Muscle of leg (tissue), 11 donors: ENCODE results near the gene SPTA1. TPM values are rescaled to one million over a fixed set of nuclear protein-coding genes. Genes with fewer than 3 reads are reported as not detected.
A peak's percentile ranks its signal among the peaks of the same experiment; 100 is the strongest.
"Not testable (repeated sequence)": the region's sequence is repeated elsewhere in the genome, so short reads cannot be mapped to it uniquely, and the experiment has no call there.

Source experiments
- DNase-seq: peaks from one replicate; pipeline ENCODE4 v3.0.0; 2013
- H3K27ac ChIP-seq: one replicate; pipeline ENCODE4 v1.5.1; 2013; ENCODE audit warnings: mild to moderate bottlenecking, low read length, control low read depth
- H3K27me3 ChIP-seq: one replicate; pipeline ENCODE4 v1.6.1; 2013; ENCODE audit warnings: low read length; ENCODE audit not compliant: control insufficient read depth, insufficient read depth
- H3K36me3 ChIP-seq: one replicate; pipeline ENCODE4 v1.6.1; 2013; ENCODE audit warnings: low read length; ENCODE audit not compliant: control insufficient read depth, insufficient read depth
- H3K4me1 ChIP-seq: one replicate; pipeline ENCODE4 v1.6.1; 2013; ENCODE audit warnings: low read length; ENCODE audit not compliant: control insufficient read depth, insufficient read depth
- H3K4me3 ChIP-seq: one replicate; pipeline ENCODE4 v1.5.1; 2013; ENCODE audit warnings: low read length, control low read depth
- H3K9me3 ChIP-seq: replicated peaks from 2 replicates; pipeline ENCODE4 v1.6.1; 2013; ENCODE audit warnings: low read depth, low read length; ENCODE audit not compliant: control insufficient read depth
- WGBS: methylation state at CpG from one replicate; pipeline ENCODE4 v1.1.5; 2013; ENCODE audit warnings: missing lambda C conversion rate; ENCODE audit not compliant: insufficient coverage; 5-methylcytosine and 5-hydroxymethylcytosine counted together
- polyA plus RNA-seq, 8 donors: library from polyadenylated mRNA; unstranded; fragments of 120-200 nt; gene quantifications; one replicate each; pipeline versions ENCODE4 v1.2.1 to v1.2.3, GENCODE V29; 2013; ENCODE audit warnings: inconsistent platforms in 1 of 8, low replicate concordance in 1 of 8; ENCODE audit not compliant: insufficient read length in 8 of 8, insufficient read depth in 1 of 8
- total RNA-seq: library from RNA; stranded (reverse); fragments of 120-200 nt; gene quantifications from one replicate; pipeline ENCODE4 v1.2.4, GENCODE V29; 2013

The SPTA1 gene
- total and polyA plus RNA-seq, 9 donors: 0.99 to 5.6 (median 2.3) TPM

GRCh38 chr1:158688343-158688742 lies 1.8 kb upstream of the SPTA1 start:
- no CpG with 5 or more reads among the region's 1 CpG for WGBS
- not testable (repeated sequence) for DNase-seq, H3K27me3 ChIP-seq, H3K9me3 ChIP-seq, H3K4me1 ChIP-seq, H3K27ac ChIP-seq, H3K4me3 ChIP-seq, H3K36me3 ChIP-seq

DNA sequence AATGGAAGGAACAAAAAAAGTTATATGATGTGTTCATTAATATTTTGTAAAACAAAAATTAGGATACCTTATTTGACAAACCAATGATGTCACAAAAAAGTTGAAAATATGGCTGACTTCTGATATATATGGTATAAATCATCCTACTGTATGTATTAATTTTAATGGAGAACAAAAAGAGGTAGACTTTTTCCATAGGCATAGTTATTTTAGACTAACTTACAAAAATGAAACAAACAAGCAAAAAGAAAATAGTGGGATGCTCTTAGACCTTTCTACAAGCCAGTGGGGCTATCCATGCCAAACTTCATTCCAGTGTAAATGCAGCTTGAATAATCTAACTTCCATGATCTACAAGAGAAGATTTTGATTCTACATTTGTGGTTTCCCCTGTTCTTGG lies 522 bp upstream of the SPTA1 start:
- Histone ChIP-seq H3K27me3 (no peaks in the 10 kb centered on the region), H3K9me3 (no peaks in the 10 kb centered on the region), H3K27ac (no peak overlapping the region), H3K4me1 (no peaks in the 10 kb centered on the region), H3K4me3 (no peak overlapping the region), H3K36me3 (no peaks in the 10 kb centered on the region)
- DNase-seq: no peak

DNA sequence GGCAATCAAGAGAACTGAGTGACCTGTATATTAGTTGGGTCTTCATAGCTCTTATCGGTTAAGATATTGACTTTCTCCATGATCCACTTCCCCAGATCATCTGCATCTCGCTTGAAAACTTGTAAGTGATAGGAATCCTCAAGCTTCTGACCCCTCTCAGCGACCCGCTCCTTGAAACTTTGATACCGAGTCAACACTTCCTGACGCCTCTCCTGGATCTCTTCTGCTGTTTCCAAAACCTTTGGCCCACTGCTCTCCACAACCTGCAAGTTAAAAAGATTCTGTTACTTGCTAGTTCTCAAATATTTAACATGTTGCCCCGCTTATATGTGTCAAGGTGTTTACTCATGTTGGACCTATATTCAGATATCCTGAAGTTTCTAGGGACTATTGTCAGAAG lies 1.4 kb downstream of the SPTA1 start:
- Histone ChIP-seq H3K4me3 (no peak overlapping the region), H3K27ac (no peak overlapping the region), H3K27me3 (no peaks in the 10 kb centered on the region), H3K36me3 (no peaks in the 10 kb centered on the region), H3K9me3 (no peaks in the 10 kb centered on the region), H3K4me1 (no peaks in the 10 kb centered on the region)
- no CpG with 5 or more reads among the region's 7 CpGs for WGBS
- DNase-seq: no peak

- Histone ChIP-seq H3K36me3 (no peaks in the 10 kb centered on the region), H3K27me3 (no peaks in the 10 kb centered on the region), H3K4me1 (no peaks in the 10 kb centered on the region), H3K27ac (no peak overlapping the region), H3K4me3 (no peak overlapping the region), H3K9me3 (no peaks in the 10 kb centered on the region)
- no peak for DNase-seq
- WGBS: no CpG with 5 or more reads among the region's 2 CpGs
These were observed 4.9 kb downstream of the SPTA1 start for GRCh38 chr1:158681606-158682005.

DNA sequence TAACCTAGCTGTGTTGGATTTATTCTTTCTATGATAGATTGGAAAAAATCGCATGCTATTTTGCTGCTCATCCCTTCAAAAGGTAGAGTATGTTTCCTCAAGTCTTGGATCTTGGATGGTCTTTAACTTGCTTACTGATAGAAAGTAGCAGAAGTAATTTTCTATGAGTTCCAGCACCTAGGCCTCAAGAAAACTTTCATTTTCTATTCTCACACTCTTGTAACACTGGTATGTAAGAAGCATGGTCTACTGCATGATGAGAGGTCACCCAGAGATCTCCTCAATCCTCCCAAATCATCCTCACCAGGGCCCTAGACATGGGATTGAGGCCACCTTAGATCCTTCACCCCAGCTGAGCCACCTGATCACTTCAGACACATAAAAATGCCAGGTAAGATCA lies 7.2 kb downstream of the SPTA1 start:
- Histone ChIP-seq H3K36me3 (no peaks in the 10 kb centered on the region), H3K9me3 (no peaks in the 10 kb centered on the region), H3K27ac (no peak overlapping the region), H3K4me1 (no peaks in the 10 kb centered on the region), H3K4me3 (no peak overlapping the region), H3K27me3 (no peaks in the 10 kb centered on the region)
- WGBS: no CpG with 5 or more reads among the region's 1 CpG
- no peak for DNase-seq

DNA sequence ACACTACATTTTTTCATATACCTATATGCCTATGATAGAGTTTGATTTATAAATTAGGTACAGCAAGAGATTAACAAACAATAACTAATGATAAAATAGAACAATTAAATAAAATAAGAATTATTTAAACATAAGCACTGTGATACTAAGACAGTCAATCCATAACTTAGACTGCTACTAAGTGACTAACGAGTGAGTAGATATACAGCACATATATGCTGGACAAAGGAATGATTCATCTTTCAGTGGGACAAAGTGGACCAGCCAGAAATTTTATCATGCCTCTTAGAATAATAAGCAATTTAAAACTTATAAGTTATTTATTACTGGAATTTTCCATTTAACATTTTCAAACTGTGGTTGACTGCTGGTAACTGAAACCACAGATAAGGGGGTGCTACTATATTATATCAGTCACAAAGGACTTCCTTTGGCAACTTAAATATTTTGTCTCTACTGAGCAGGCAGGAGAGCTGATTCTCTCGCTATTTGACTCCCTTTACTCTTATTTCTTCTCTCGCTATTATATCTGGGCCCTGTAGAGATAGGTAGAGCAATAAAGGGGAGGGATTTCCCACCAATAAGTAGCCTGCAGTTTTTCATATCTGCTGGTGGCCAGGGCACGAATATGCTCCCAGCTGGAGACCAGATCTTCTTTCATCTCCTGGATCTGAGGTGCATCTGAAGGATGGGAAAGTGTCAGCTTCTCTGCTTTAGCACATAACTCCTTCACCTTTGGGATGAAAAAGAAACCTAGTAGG lies 10.8 kb downstream of the SPTA1 start:
- H3K9me3 ChIP-seq: no peaks in the 10 kb centered on the region
- no peaks in the 10 kb centered on the region for H3K36me3 ChIP-seq
- H3K27me3 ChIP-seq: no peaks in the 10 kb centered on the region
- H3K4me1 ChIP-seq: no peaks in the 10 kb centered on the region
- no peak overlapping the region for H3K27ac ChIP-seq
- no peak overlapping the region for H3K4me3 ChIP-seq
- peak; percentile 4 for DNase-seq
- no CpG with 5 or more reads among the region's 4 CpGs for WGBS

DNA sequence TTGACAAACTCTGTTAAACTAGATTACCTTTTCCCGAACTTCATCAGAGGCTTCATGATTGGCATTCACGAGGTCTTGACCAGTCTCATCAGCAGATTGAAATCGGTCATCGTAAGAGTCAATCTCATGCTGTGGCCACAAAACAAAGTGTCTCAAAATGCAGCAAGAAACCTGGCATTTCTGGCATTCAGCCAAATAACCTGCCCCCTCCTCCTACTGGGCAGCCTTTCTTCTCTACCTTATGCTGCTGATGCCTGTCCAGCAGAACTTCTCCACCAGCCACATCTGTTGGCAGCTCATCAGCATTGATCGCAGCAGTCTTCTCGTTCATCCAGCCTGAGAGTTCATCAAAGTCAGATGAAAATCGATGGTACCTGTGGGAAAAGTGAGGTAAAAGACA lies 12.2 kb downstream of the SPTA1 start:
- DNase-seq: no peak
- no peaks in the 10 kb centered on the region for H3K4me1 ChIP-seq
- no peaks in the 10 kb centered on the region for H3K27me3 ChIP-seq
- H3K9me3 ChIP-seq: no peaks in the 10 kb centered on the region
- no peak overlapping the region for H3K4me3 ChIP-seq
- no peaks in the 10 kb centered on the region for H3K36me3 ChIP-seq
- 89% methylated on average over 6 of the region's 7 CpGs for WGBS
- H3K27ac ChIP-seq: no peak overlapping the region

DNA sequence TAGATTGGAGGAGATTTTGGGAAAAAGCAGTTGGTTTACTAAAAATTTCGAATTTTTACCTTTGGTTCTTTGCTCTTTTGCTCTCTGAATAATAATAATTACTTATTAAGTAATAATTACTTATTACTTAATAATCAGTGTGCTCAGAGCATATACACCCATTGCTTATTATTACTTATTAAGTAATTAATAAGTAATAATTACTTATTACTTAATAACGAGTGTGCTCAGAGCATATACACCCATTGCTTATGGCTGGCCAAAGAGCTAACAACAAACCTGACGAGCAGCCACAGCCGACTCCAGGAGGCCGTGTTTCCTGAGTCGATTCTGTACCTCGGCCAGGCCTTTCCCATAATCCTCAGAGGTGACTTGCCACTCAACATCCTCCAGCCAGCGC lies 20.5 kb downstream of the SPTA1 start:
- Histone ChIP-seq H3K4me3 (no peak overlapping the region), H3K9me3 (no peaks in the 10 kb centered on the region), H3K27me3 (no peaks in the 10 kb centered on the region), H3K27ac (no peak overlapping the region), H3K4me1 (no peaks in the 10 kb centered on the region), H3K36me3 (no peaks in the 10 kb centered on the region)
- WGBS: 89% methylated on average over 5 of the region's 8 CpGs
- no peak for DNase-seq

GRCh38 chr1:158654571-158654970 lies 31.9 kb downstream of the SPTA1 start:
- Histone ChIP-seq H3K36me3 (no peaks in the 10 kb centered on the region), H3K4me3 (no peak overlapping the region), H3K27ac (no peak overlapping the region), H3K27me3 (no peaks in the 10 kb centered on the region), H3K9me3 (no peaks in the 10 kb centered on the region), H3K4me1 (no peaks in the 10 kb centered on the region)
- DNase-seq: peak; percentile 54
- WGBS: 54% methylated on average over 3 of the region's 6 CpGs

DNA sequence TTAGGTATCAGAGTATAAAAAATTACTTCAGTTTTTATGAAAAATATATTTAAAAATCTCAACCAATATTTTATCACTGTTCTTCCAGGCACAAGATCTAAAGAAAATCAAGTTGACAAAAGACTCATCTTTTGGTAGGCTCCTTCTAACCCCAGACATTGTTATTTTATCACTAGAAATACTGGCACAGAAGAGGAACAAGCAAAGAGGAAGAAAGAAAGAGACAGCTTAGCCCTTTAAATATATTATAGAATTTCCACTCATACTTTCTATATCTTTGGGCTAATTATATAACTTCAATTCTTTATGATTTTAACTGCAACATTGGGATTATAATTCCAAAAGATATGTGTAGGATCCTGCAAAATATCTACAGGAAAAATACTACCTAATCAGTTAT lies 32.4 kb downstream of the SPTA1 start:
- no peaks in the 10 kb centered on the region for H3K27me3 ChIP-seq
- H3K4me1 ChIP-seq: no peaks in the 10 kb centered on the region
- H3K4me3 ChIP-seq: no peak overlapping the region
- H3K36me3 ChIP-seq: no peaks in the 10 kb centered on the region
- H3K9me3 ChIP-seq: no peaks in the 10 kb centered on the region
- no peak overlapping the region for H3K27ac ChIP-seq
- DNase-seq: no peak

- H3K27ac ChIP-seq: no peak overlapping the region
- WGBS: 86% methylated on average over 7 of the region's 7 CpGs
These were observed 33.7 kb downstream of the SPTA1 start for GRCh38 chr1:158652721-158653334.

More at GRCh38 chr1:158652721-158653334, 33.7 kb downstream of the SPTA1 start:
- Histone ChIP-seq H3K27me3 (no peaks in the 10 kb centered on the region), H3K4me1 (no peaks in the 10 kb centered on the region), H3K4me3 (no peak overlapping the region), H3K9me3 (no peaks in the 10 kb centered on the region), H3K36me3 (no peaks in the 10 kb centered on the region)
- DNase-seq: no peak
